Renal cortex interstitium (tissue), 15 donors: Measurements from ENCODE around the gene ASCL3. TPM values are rescaled to one million over a fixed set of nuclear protein-coding genes. Genes with fewer than 3 reads are reported as not detected.
"Not testable (repeated sequence)": the region's sequence is repeated elsewhere in the genome, so short reads cannot be mapped to it uniquely, and the experiment has no call there.

ENCODE experiments used
- DNase-seq, 11 donors: peaks; one replicate each; pipeline ENCODE4 v3.0.0-alpha.2; 2013; ENCODE audit warnings: low read depth in 9 of 11, low spot score in 4 of 11; ENCODE audit errors: extremely low read depth in 1 of 11
- long read RNA-seq, 16 experiments: transcript quantifications; one replicate each; lab custom pipeline, GENCODE V29; 2026
- polyA plus RNA-seq, 3 donors: library from polyadenylated mRNA; unstranded; fragments of 120-200 nt; gene quantifications; one replicate each; pipeline ENCODE4 v1.2.1, GENCODE V29; 2013; ENCODE audit not compliant: insufficient read length in 3 of 3

The ASCL3 gene
- under 1 TPM in 1 of 3 donors, not detected in 2; 0.48 TPM for polyA plus RNA-seq
- long read RNA-seq, donor 1 = 0 reads
- long read RNA-seq, donor 2 = 0 reads
- long read RNA-seq, donor 3, partial matches to known transcripts = 0 of 1 reads
- long read RNA-seq, donor 3, other reads (novel, unspliced or antisense) = 0 of 1 reads
- long read RNA-seq, donor 4 = 0 reads
- long read RNA-seq, donor 5 = 0 reads
- long read RNA-seq, donor 6 = 0 reads
- long read RNA-seq, donor 7 = 0 reads
- long read RNA-seq, donor 8 = 0 reads
- long read RNA-seq, donor 9 = 0 reads
- long read RNA-seq, donor 10 = 0 reads
- long read RNA-seq, donor 11 = 0 reads
- long read RNA-seq, donor 12 = 0 reads
- long read RNA-seq, donor 13 = 0 reads
- long read RNA-seq, donor 14 = 0 reads
- long read RNA-seq, donor 15 = 0 reads
- long read RNA-seq, donor 16 = 0 reads

- no peak for DNase-seq
These were observed at the start of gene ASCL3 for GRCh38 chr11:8942518-8943066. TSS of gene ASCL3 (minus strand) at chr11:8943016. CDS start at chr11:8938161, 4,855 bp downstream.

- no peak for DNase-seq
These were observed 46.6 kb upstream of the ASCL3 start for GRCh38 chr11:8989453-8989852.

- DNase-seq = no peak
These were observed 45.8 kb upstream of the ASCL3 start for GRCh38 chr11:8988329-8989234.

GRCh38 chr11:8987446-8987845 lies 44.6 kb upstream of the ASCL3 start:
- DNase-seq = no peak

GRCh38 chr11:8986772-8987171 lies 44.0 kb upstream of the ASCL3 start:
- DNase-seq = not testable (repeated sequence)

- no peak for DNase-seq
These were observed 42.6 kb upstream of the ASCL3 start for GRCh38 chr11:8985462-8985861.

- DNase-seq = no peak
These were observed 40.7 kb upstream of the ASCL3 start for GRCh38 chr11:8983552-8983951.

GRCh38 chr11:8980485-8980884 lies 37.7 kb upstream of the ASCL3 start:
- no peak for DNase-seq

GRCh38 chr11:8979365-8979764 lies 36.5 kb upstream of the ASCL3 start:
- DNase-seq = not testable (repeated sequence)

- no peak for DNase-seq
These were observed 30.3 kb upstream of the ASCL3 start for GRCh38 chr11:8973121-8973520.

- DNase-seq = no peak
These were observed 29.1 kb upstream of the ASCL3 start for GRCh38 chr11:8971924-8972316.

GRCh38 chr11:8971196-8971923 lies 28.5 kb upstream of the ASCL3 start:
- DNase-seq = no peak

- no peak for DNase-seq
These were observed 24.4 kb upstream of the ASCL3 start for GRCh38 chr11:8967184-8967583.

GRCh38 chr11:8964324-8965320 lies 21.8 kb upstream of the ASCL3 start, which contains the start of gene TMEM9B:
TSS of gene TMEM9B (minus strand) at chr11:8964442. CDS start at chr11:8964313, 129 bp downstream.
- DNase-seq = peak; percentile 70 to 89 (median 81)

GRCh38 chr11:8963569-8964323 lies 20.9 kb upstream of the ASCL3 start:
- peak in 8 of 11 donors; percentile 50 to 77 (median 70) for DNase-seq

- no peak for DNase-seq
These were observed 20.0 kb upstream of the ASCL3 start for GRCh38 chr11:8962841-8963240.

- DNase-seq = no peak
These were observed 18.6 kb upstream of the ASCL3 start for GRCh38 chr11:8961401-8961800.
